ENCODE data around the gene SPRY4.

SPRY4 gene

GRCh38 chr5:142330444-142330843 is 5.6 kb upstream of the SPRY4 start:
- no peak overlapping the region for H3K4me3 ChIP-seq (ENCODE audit: low read depth, low read length)
- TF ChIP-seq, protein P1, sequence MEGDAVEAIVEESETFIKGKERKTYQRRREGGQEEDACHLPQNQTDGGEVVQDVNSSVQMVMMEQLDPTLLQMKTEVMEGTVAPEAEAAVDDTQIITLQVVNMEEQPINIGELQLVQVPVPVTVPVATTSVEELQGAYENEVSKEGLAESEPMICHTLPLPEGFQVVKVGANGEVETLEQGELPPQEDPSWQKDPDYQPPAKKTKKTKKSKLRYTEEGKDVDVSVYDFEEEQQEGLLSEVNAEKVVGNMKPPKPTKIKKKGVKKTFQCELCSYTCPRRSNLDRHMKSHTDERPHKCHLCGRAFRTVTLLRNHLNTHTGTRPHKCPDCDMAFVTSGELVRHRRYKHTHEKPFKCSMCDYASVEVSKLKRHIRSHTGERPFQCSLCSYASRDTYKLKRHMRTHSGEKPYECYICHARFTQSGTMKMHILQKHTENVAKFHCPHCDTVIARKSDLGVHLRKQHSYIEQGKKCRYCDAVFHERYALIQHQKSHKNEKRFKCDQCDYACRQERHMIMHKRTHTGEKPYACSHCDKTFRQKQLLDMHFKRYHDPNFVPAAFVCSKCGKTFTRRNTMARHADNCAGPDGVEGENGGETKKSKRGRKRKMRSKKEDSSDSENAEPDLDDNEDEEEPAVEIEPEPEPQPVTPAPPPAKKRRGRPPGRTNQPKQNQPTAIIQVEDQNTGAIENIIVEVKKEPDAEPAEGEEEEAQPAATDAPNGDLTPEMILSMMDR (IDR thresholded peaks at IDR 0.05; ENCODE audit: low read depth, low read length): no peak

GRCh38 chr5:142330026-142330425 is 5.2 kb upstream of the SPRY4 start:
- TF ChIP-seq, protein P1 (IDR thresholded peaks at IDR 0.05; ENCODE audit: low read depth, low read length): no peak
- no peak overlapping the region for H3K4me3 ChIP-seq (ENCODE audit: low read depth, low read length)

- peak overlapping the region; percentile 97 for H3K4me3 ChIP-seq (ENCODE audit: low read depth, low read length)
- TF ChIP-seq, protein P1 (IDR thresholded peaks at IDR 0.05; ENCODE audit: low read depth, low read length): no peak
Measured at GRCh38 chr5:142327111-142327842, 2.5 kb upstream of the SPRY4 start.

GRCh38 chr5:142326480-142326938 is 1.7 kb upstream of the SPRY4 start:
- H3K4me3 ChIP-seq (ENCODE audit: low read depth, low read length): peak overlapping the region; percentile 97
- TF ChIP-seq, protein P1 (IDR thresholded peaks at IDR 0.05; ENCODE audit: low read depth, low read length): no peak

GRCh38 chr5:142325725-142326479 is 1.1 kb upstream of the SPRY4 start:
- H3K4me3 ChIP-seq (ENCODE audit: low read depth, low read length): peak overlapping the region; percentile 97
- TF ChIP-seq, protein P1 (IDR thresholded peaks at IDR 0.05; ENCODE audit: low read depth, low read length): no peak

DNA sequence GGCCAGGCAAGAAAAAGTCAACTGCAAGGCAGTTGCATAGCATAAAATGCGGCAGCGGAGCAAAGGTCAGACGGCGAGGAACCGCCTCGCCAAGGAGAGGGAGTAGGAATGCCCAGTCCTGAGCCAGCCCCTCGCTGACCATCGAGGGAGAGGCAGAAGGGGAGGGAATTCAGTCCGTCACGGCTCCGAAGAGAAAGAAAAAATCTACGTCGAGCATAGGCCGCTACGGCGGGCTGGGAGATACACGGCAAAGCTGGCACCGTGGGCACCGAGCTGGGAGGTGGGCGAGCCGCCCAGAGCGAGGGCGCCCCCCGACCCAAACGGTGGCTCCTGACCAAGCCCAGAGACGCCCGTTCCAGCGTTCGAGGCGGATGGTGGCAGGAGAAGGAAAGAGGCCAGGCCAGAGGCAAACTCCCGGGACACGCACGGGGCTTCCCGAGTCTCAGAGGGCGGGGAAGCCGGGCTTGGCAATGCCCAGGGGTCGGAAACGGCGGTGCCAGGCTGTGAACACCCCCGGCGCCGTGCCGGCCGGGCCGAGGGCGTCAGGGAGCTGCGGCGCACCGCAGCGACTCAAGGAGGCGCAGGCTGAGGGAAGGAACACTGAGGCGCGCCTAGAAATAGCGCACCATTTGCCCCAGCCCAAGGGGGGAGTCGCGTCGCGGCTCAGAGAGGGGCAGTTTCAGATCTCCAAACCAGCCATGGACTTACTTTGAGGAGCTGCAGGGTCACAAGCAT is 518 bp downstream of the SPRY4 start:
- TF ChIP-seq, protein P1 (IDR thresholded peaks at IDR 0.05; ENCODE audit: low read depth, low read length): no peak; the same call in 1 of the 2 replicates
- peak overlapping the region; percentile 97 for H3K4me3 ChIP-seq (ENCODE audit: low read depth, low read length)

Measured in WI38 (cell line).